Right atrium auricular region (tissue), 2 donors: ENCODE measurements around the gene CD2BP2. TPM values are rescaled to one million over a fixed set of nuclear protein-coding genes. Genes with fewer than 3 reads are reported as not detected.

Experiments used
- DNase-seq: peaks from one replicate; pipeline ENCODE4 v3.0.0-alpha.2; 2019; ENCODE audit warnings: low spot score
- H3K27ac ChIP-seq, 2 donors: fragments of 200-600 bp; sonication (generic); 1 replicate in 1 of 2; 2 replicates in 1 of 2; pipeline ENCODE4 v1.5.1; 2016 to 2019
- H3K27me3 ChIP-seq, 2 donors: fragments of 200-600 bp; sonication (generic); one replicate each; pipeline versions ENCODE4 v1.5.1 to v1.6.0; 2017 to 2019
- H3K36me3 ChIP-seq: fragments of 200-600 bp; sonication (generic); one replicate; pipeline ENCODE4 v1.5.1; 2016
- H3K4me1 ChIP-seq, 2 donors: fragments of 200-600 bp; sonication (generic); one replicate each; pipeline versions ENCODE4 v1.5.1 to v1.6.0; 2017 to 2019
- H3K4me3 ChIP-seq, 2 donors: fragments of 200-600 bp; sonication (generic); 1 replicate in 1 of 2; 2 replicates in 1 of 2; pipeline ENCODE4 v1.5.1; 2017 to 2019; ENCODE audit warnings: mild to moderate bottlenecking in 1 of 2, moderate library complexity in 1 of 2
- H3K9me3 ChIP-seq, 2 donors: fragments of 200-600 bp; sonication (generic); one replicate each; pipeline ENCODE4 v1.5.1; 2019
- CTCF ChIP-seq, 2 donors: fragments of 200-600 bp; sonication (generic); IDR thresholded peaks; one replicate each; pipeline ENCODE4 v1.5.1; 2019; ENCODE audit warnings: antibody characterized with exemption in 2 of 2
- total RNA-seq, 2 donors: library from RNA; depleted of rRNA; stranded (reverse); fragments of >200 nt; gene quantifications; one replicate each; pipeline ENCODE4 v1.1.0, GENCODE V29; 2016

CD2BP2 gene
- total RNA-seq, 2 donors from 2014 or later = 22.0 to 39.3 TPM

- Histone ChIP-seq H3K4me1 (peaks cover 0 to 15% of the 10 kb centered on the region in 2 donors), H3K36me3 (no peaks in the 10 kb centered on the region), H3K4me3 (no peak overlapping the region), H3K27ac (no peak overlapping the region), H3K9me3 (no peaks in the 10 kb centered on the region), H3K27me3 (no peaks in the 10 kb centered on the region)
- no peak for TF ChIP-seq CTCF (IDR thresholded peaks at IDR 0.05)
- DNase-seq = no peak
These were observed 25.1 kb upstream of the CD2BP2 start for GRCh38 chr16:30380072-30380802.

GRCh38 chr16:30379158-30379783, 24.2 kb upstream of the CD2BP2 start:
- TF ChIP-seq CTCF (IDR thresholded peaks at IDR 0.05) = no peak
- no peaks in the 10 kb centered on the region for H3K9me3 ChIP-seq
- no peak for DNase-seq
- no peaks in the 10 kb centered on the region for H3K27me3 ChIP-seq
- peak overlapping the region; percentile 63 to 67 for H3K4me3 ChIP-seq
- no peaks in the 10 kb centered on the region for H3K36me3 ChIP-seq
- H3K4me1 ChIP-seq = peaks cover 0 to 15% of the 10 kb centered on the region in 2 donors
- H3K27ac ChIP-seq = peak overlapping the region; percentile 98 to 100

- Histone ChIP-seq H3K9me3 (no peaks in the 10 kb centered on the region), H3K4me3 (peak overlapping the region; percentile 63 to 67), H3K4me1 (peaks cover 0 to 15% of the 10 kb centered on the region in 2 donors), H3K27me3 (no peaks in the 10 kb centered on the region), H3K27ac (peak overlapping the region; percentile 98 to 100), H3K36me3 (no peaks in the 10 kb centered on the region)
- peak in 1 of 2 donors; percentile 28 for TF ChIP-seq CTCF (IDR thresholded peaks at IDR 0.05)
- peak; percentile 99 for DNase-seq
These were observed 23.4 kb upstream of the CD2BP2 start for GRCh38 chr16:30378236-30379157.

GRCh38 chr16:30377812-30378235, 22.7 kb upstream of the CD2BP2 start:
- peak; percentile 95 for DNase-seq
- Histone ChIP-seq H3K36me3 (no peaks in the 10 kb centered on the region), H3K4me1 (peaks cover 0 to 15% of the 10 kb centered on the region in 2 donors), H3K27me3 (no peaks in the 10 kb centered on the region), H3K9me3 (no peaks in the 10 kb centered on the region), H3K27ac (peak overlapping the region; percentile 98 to 100), H3K4me3 (peak overlapping the region; percentile 63 to 67)
- TF ChIP-seq CTCF (IDR thresholded peaks at IDR 0.05) = no peak

GRCh38 chr16:30377050-30377811, 22.1 kb upstream of the CD2BP2 start:
- no peak for TF ChIP-seq CTCF (IDR thresholded peaks at IDR 0.05)
- H3K9me3 ChIP-seq = no peaks in the 10 kb centered on the region
- H3K36me3 ChIP-seq = no peaks in the 10 kb centered on the region
- H3K27me3 ChIP-seq = no peaks in the 10 kb centered on the region
- peaks cover 0 to 19% of the 10 kb centered on the region in 2 donors for H3K4me1 ChIP-seq
- H3K27ac ChIP-seq = peak overlapping the region; percentile 98 to 100
- no peak for DNase-seq
- peak overlapping the region; percentile 63 to 67 for H3K4me3 ChIP-seq
